H9 (cell line): ENCODE data around the gene INTS3. TPM values are rescaled to one million over a fixed set of nuclear protein-coding genes. Genes with fewer than 3 reads are reported as not detected.

Source experiments
- DNase-seq: peaks from one replicate; pipeline ENCODE4 v3.0.0-alpha.2; 2017
- H2AFZ ChIP-seq: one replicate; pipeline ENCODE4 v1.6.1; 2013; ENCODE audit warnings: mild to moderate bottlenecking, low read length, control low read depth, moderate library complexity
- H2AK5ac ChIP-seq: 2 replicates; pipeline ENCODE4 v1.6.1; 2013; ENCODE audit warnings: low read length, control low read depth, mixed read lengths; ENCODE audit not compliant: insufficient read length
- H2BK120ac ChIP-seq: one replicate; pipeline ENCODE4 v1.6.1; 2013; ENCODE audit warnings: low read depth, mild to moderate bottlenecking, low read length, control low read depth, inconsistent platforms; ENCODE audit not compliant: poor library complexity, severe bottlenecking
- H2BK12ac ChIP-seq: 2 replicates; pipeline ENCODE4 v1.6.1; 2013; ENCODE audit warnings: low read length, control low read depth, mixed read lengths, low read depth; ENCODE audit not compliant: insufficient read length
- H2BK15ac ChIP-seq: 2 replicates; pipeline ENCODE4 v1.6.1; 2013; ENCODE audit warnings: low read depth, low read length, control low read depth
- H2BK20ac ChIP-seq: one replicate; pipeline ENCODE4 v1.6.1; 2013; ENCODE audit warnings: low read depth, mild to moderate bottlenecking, low read length, control low read depth, inconsistent platforms; ENCODE audit not compliant: poor library complexity, severe bottlenecking
- H2BK5ac ChIP-seq: 2 replicates; pipeline ENCODE4 v1.6.1; 2013; ENCODE audit warnings: low read length, control low read depth, mixed read lengths; ENCODE audit not compliant: insufficient read length
- H3K14ac ChIP-seq: 2 replicates; pipeline ENCODE4 v1.6.1; 2013; ENCODE audit warnings: low read length, control low read depth; ENCODE audit not compliant: insufficient read depth
- H3K18ac ChIP-seq: 2 replicates; pipeline ENCODE4 v1.6.1; 2013; ENCODE audit warnings: low read depth, mild to moderate bottlenecking, mixed read lengths, low read length, control low read depth; ENCODE audit not compliant: insufficient read length
- H3K23ac ChIP-seq: 2 replicates; pipeline ENCODE4 v1.6.1; 2013; ENCODE audit warnings: low read length, control low read depth, mixed read lengths, low read depth; ENCODE audit not compliant: insufficient read length
- H3K23me2 ChIP-seq: 2 replicates; pipeline ENCODE4 v1.6.1; 2013; ENCODE audit warnings: low read depth, mild to moderate bottlenecking, mixed read lengths, low read length, control low read depth; ENCODE audit not compliant: insufficient read length, poor library complexity, severe bottlenecking
- H3K27ac ChIP-seq: 2 replicates; pipeline ENCODE4 v1.5.1; 2013; ENCODE audit warnings: low read length, control low read depth, mixed read lengths, low read depth; ENCODE audit not compliant: insufficient read length
- H3K27me3 ChIP-seq: 2 replicates; pipeline ENCODE4 v1.6.1; 2013; ENCODE audit warnings: low read length, control low read depth, inconsistent platforms; ENCODE audit not compliant: insufficient read depth
- H3K4ac ChIP-seq: 2 replicates; pipeline ENCODE4 v1.6.1; 2013; ENCODE audit warnings: low read depth, mild to moderate bottlenecking, control low read depth, inconsistent platforms, low read length, moderate library complexity
- H3K4me1 ChIP-seq: 2 replicates; pipeline ENCODE4 v1.6.1; 2013; ENCODE audit warnings: low read length, control low read depth, inconsistent platforms; ENCODE audit not compliant: insufficient read depth
- H3K4me2 ChIP-seq: 2 replicates; pipeline ENCODE4 v1.6.1; 2013; ENCODE audit warnings: low read length, control low read depth, mixed read lengths; ENCODE audit not compliant: insufficient read length, insufficient read depth
- H3K56ac ChIP-seq: 2 replicates; pipeline ENCODE4 v1.6.1; 2013; ENCODE audit warnings: low read depth, mild to moderate bottlenecking, mixed read lengths, low read length, control low read depth; ENCODE audit not compliant: insufficient read length
- H3K79me1 ChIP-seq: 2 replicates; pipeline ENCODE4 v1.6.1; 2013; ENCODE audit warnings: low read depth, mild to moderate bottlenecking, moderate library complexity, low read length, control low read depth, inconsistent platforms; ENCODE audit not compliant: insufficient read depth, poor library complexity, severe bottlenecking
- H3K79me2 ChIP-seq: 2 replicates; pipeline ENCODE4 v1.6.1; 2013; ENCODE audit warnings: low read length, control low read depth, inconsistent platforms; ENCODE audit not compliant: insufficient read depth
- H3K9ac ChIP-seq: 2 replicates; pipeline ENCODE4 v1.6.1; 2013; ENCODE audit warnings: low read length, control low read depth, mixed read lengths; ENCODE audit not compliant: insufficient read length; ENCODE audit errors: extremely low read depth
- H3K9me3 ChIP-seq: one replicate; pipeline ENCODE4 v1.6.1; 2013; ENCODE audit warnings: low read depth, low read length, inconsistent platforms; ENCODE audit not compliant: control insufficient read depth
- H3T11ph ChIP-seq: one replicate; pipeline ENCODE4 v1.6.1; 2013; ENCODE audit warnings: mild to moderate bottlenecking, low read length, control low read depth, inconsistent platforms
- H4K20me1 ChIP-seq: one replicate; pipeline ENCODE4 v1.6.1; 2013; ENCODE audit not compliant: control insufficient read depth, insufficient read length, insufficient read depth
- H4K5ac ChIP-seq: 2 replicates; pipeline ENCODE4 v1.6.1; 2013; ENCODE audit warnings: low read depth, mild to moderate bottlenecking, mixed read lengths, low read length, control low read depth; ENCODE audit not compliant: insufficient read length
- H4K8ac ChIP-seq: replicated peaks from 2 replicates; pipeline ENCODE4 v1.6.1; 2013; ENCODE audit warnings: low read length, control low read depth, mixed read lengths, low read depth; ENCODE audit not compliant: insufficient read length
- H4K91ac ChIP-seq: 2 replicates; pipeline ENCODE4 v1.6.1; 2013; ENCODE audit warnings: low read depth, mild to moderate bottlenecking, moderate library complexity, mixed read lengths, low read length, control low read depth; ENCODE audit not compliant: insufficient read length
- H3K27ac Mint-ChIP-seq, 3 experiments: 2 replicates in 2 of 3; 3 replicates in 1 of 3; pipeline ENCODE4 v1.8.0; 2020 to 2021; ENCODE audit warnings: mixed read lengths in 3 of 3, mild to moderate bottlenecking in 1 of 3, moderate library complexity in 1 of 3
- H3K27me3 Mint-ChIP-seq: 2 replicates; pipeline ENCODE4 v1.8.0; 2021; ENCODE audit warnings: low read depth, mild to moderate bottlenecking, moderate library complexity, mixed read lengths
- H3K36me3 Mint-ChIP-seq, 3 experiments: 2 replicates in 2 of 3; 3 replicates in 1 of 3; pipeline ENCODE4 v1.8.0; 2020 to 2021; ENCODE audit warnings: low read depth in 3 of 3, mixed read lengths in 3 of 3; ENCODE audit not compliant: insufficient read depth in 1 of 3
- H3K4me1 Mint-ChIP-seq, 2 experiments: 2 replicates each; pipeline ENCODE4 v1.8.0; 2020; ENCODE audit warnings: mixed read lengths in 2 of 2
- H3K4me3 Mint-ChIP-seq, 2 experiments: 2 replicates in 1 of 2; 3 replicates in 1 of 2; pipeline ENCODE4 v1.8.0; 2020 to 2021; ENCODE audit warnings: mild to moderate bottlenecking in 2 of 2, mixed read lengths in 2 of 2, moderate library complexity in 1 of 2
- H3K9me3 Mint-ChIP-seq, 2 experiments: 2 replicates in 1 of 2; 3 replicates in 1 of 2; pipeline ENCODE4 v1.8.0; 2020; ENCODE audit warnings: mild to moderate bottlenecking in 2 of 2, mixed read lengths in 2 of 2, moderate library complexity in 1 of 2
- CTCF ChIP-seq: fragments of 200-600 bp; sonication (generic); conservative IDR thresholded peaks from 3 replicates; pipeline ENCODE4 v1.8.0; 2021; ENCODE audit warnings: antibody characterized with exemption, mild to moderate bottlenecking
- WGBS: extraction: QIAGEN DNeasy Blood & Tissue Kit; methylation state at CpG from one replicate; pipeline ENCODE4 v1.1.7; 2013; ENCODE audit warnings: missing lambda C conversion rate, low lambda C conversion rate, mixed read lengths; ENCODE audit not compliant: insufficient read length; ENCODE audit errors: extremely low coverage; 5-methylcytosine and 5-hydroxymethylcytosine counted together
- total RNA-seq: library from RNA; stranded (reverse); gene quantifications from 2 replicates; pipeline ENCODE4 v1.2.1, GENCODE V29; 2021

The INTS3 gene
- total RNA-seq, 1 experiment from 2014 or later: 67.1 TPM

GRCh38 chr1:153696741-153697140, 31.1 kb upstream of the INTS3 start:
- no peak overlapping the region for H3K4ac ChIP-seq
- H3K79me1 ChIP-seq: no peaks in the 10 kb centered on the region
- no peak overlapping the region for H2BK20ac ChIP-seq
- peak overlapping the region; percentile 88 to 95 (median 90); a peak in 5 of 7 replicates for H3K27ac Mint-ChIP-seq
- H2AK5ac ChIP-seq: no peak overlapping the region
- no peaks in the 10 kb centered on the region for H4K20me1 ChIP-seq
- no peak overlapping the region for H2BK15ac ChIP-seq
- no peak overlapping the region for H3K23ac ChIP-seq
- no peak overlapping the region for H2BK12ac ChIP-seq
- TF ChIP-seq CTCF: no peak
- no peak for DNase-seq
- WGBS: no CpG with 5 or more reads among the region's 8 CpGs
- no peak overlapping the region for H3K14ac ChIP-seq
- H3K27ac ChIP-seq: no peak overlapping the region
- peaks cover 12% of the 10 kb centered on the region; the same call in 1 of the 2 replicates for H3K4me1 ChIP-seq
- no peaks in the 10 kb centered on the region for H3K27me3 ChIP-seq
- peaks cover 0 to 2% (median 0%) of the 10 kb centered on the region in 3 experiments; a peak in 1 of 7 replicates for H3K36me3 Mint-ChIP-seq
- H3K9ac ChIP-seq: no peak overlapping the region
- H4K5ac ChIP-seq: no peak overlapping the region
- H2BK120ac ChIP-seq: no peak overlapping the region
- no peak overlapping the region for H2BK5ac ChIP-seq
- H3K27me3 Mint-ChIP-seq: no peaks in the 10 kb centered on the region
- no peak overlapping the region for H2AFZ ChIP-seq
- no peaks in the 10 kb centered on the region for H3K79me2 ChIP-seq
- no peak overlapping the region for H3K56ac ChIP-seq
- H3K18ac ChIP-seq: no peak overlapping the region
- H3K4me2 ChIP-seq: no peak overlapping the region
- H3T11ph ChIP-seq: no peak overlapping the region
- H4K8ac ChIP-seq: no peak overlapping the region
- H4K91ac ChIP-seq: no peak overlapping the region
- H3K4me1 Mint-ChIP-seq: peaks cover 22 to 23% of the 10 kb centered on the region in 2 experiments
- no peaks in the 10 kb centered on the region for H3K9me3 ChIP-seq
- no peaks in the 10 kb centered on the region for H3K9me3 Mint-ChIP-seq
- H3K4me3 Mint-ChIP-seq: 0 out of 5 replicates have a peak overlapping the region, but pooled peaks of 1 of the 2 experiments have one; percentile 51
- H3K23me2 ChIP-seq: no peaks in the 10 kb centered on the region
